ENCODE measurements around the gene DPYSL3.

GRCh38 chr5:147436596-147436995 is 73.3 kb downstream of the DPYSL3 start:
- no peak for TF ChIP-seq CTCF (IDR thresholded peaks at IDR 0.05; ENCODE audit: insufficient read depth, low read length)
- no peak for TF ChIP-seq REST (IDR thresholded peaks at IDR 0.05; ENCODE audit: insufficient replicate concordance, low read depth)
- TF ChIP-seq POLR2AphosphoS5 (IDR thresholded peaks at IDR 0.05; ENCODE audit: low read depth) = no peak
- no peak for TF ChIP-seq SPI1 (IDR thresholded peaks at IDR 0.05; ENCODE audit: borderline replicate concordance, low read depth)
- TF ChIP-seq GABPA (IDR thresholded peaks at IDR 0.05; ENCODE audit: low read depth) = no peak
